Uterus (tissue), 4 donors: Measurements from ENCODE around the gene SUPT7L. TPM values are rescaled to one million over a fixed set of nuclear protein-coding genes. Genes with fewer than 3 reads are reported as not detected.

Experiments used
- small RNA-seq: library from RNA; depleted of rRNA; stranded (forward); fragments of <200 nt; gene quantifications from one replicate; pipeline ENCODE3, GENCODE V24; 2016
- total RNA-seq, 4 donors: library from RNA; depleted of rRNA in 3 of 4; stranded (reverse); fragments of >200 nt in 3 of 4; gene quantifications; one replicate each; pipeline versions ENCODE4 v1.1.0 to v1.2.4, GENCODE V29; 2014 to 2023
- donor health status: DM: yes; HTN: yes; CAD: no.

Gene SUPT7L
- total RNA-seq, 4 donors from 2014 or later: 11.8 to 31.2 (median 20.2) TPM

Small RNA genes lying within 50 kb of the gene (small RNA-seq; reads per million reads assigned to genes)
- gene RF00340: not detected

Other genes starting within 250 kb of the SUPT7L start
- 100 to 1,000 TPM in 2 of 4 donors, 10 to 100 TPM in 2; 57.6 to 148 (median 83.5) TPM for gene NRBP1, start 235.0 kb downstream of the SUPT7L start, total RNA-seq
- gene KRTCAP3, start 221.2 kb downstream of the SUPT7L start, total RNA-seq: 1 to 10 TPM in 3 of 4 donors, not detected in 1; 1.9 to 8.8 (median 2.6) TPM
- 10 to 100 TPM in 3 of 4 donors, 1 to 10 TPM in 1; 9.7 to 63.1 (median 48.2) TPM for gene IFT172, start 173.9 kb downstream of the SUPT7L start, total RNA-seq
- gene FNDC4, start 168.4 kb downstream of the SUPT7L start, total RNA-seq: 1 to 10 TPM in 3 of 4 donors, under 1 TPM in 1; 0.59 to 9.1 (median 7.4) TPM
- gene GCKR, start 166.8 kb downstream of the SUPT7L start, total RNA-seq: under 1 TPM in 2 of 4 donors, not detected in 2; 0.61 to 0.69 TPM
- 10 to 100 TPM; 17.9 to 82.9 (median 42.6) TPM for gene ZNF512, start 80.6 kb downstream of the SUPT7L start, total RNA-seq
- gene CCDC121, start 34.6 kb downstream of the SUPT7L start, total RNA-seq: 10 to 100 TPM in 1 of 4 donors, 1 to 10 TPM in 3; 3.5 to 12.3 (median 7.3) TPM
- gene GPN1, start 34.6 kb downstream of the SUPT7L start, total RNA-seq: 10 to 100 TPM; 13.3 to 38.6 (median 19.7) TPM
- 10 to 100 TPM; 15.0 to 23.8 (median 23.1) TPM for gene SLC4A1AP, start 275 bp upstream of the SUPT7L start, total RNA-seq
- 100 to 1,000 TPM in 1 of 4 donors, 10 to 100 TPM in 3; 51.7 to 404 (median 71.4) TPM for gene MRPL33, start 108.1 kb upstream of the SUPT7L start, total RNA-seq
- gene RBKS, start 226.8 kb upstream of the SUPT7L start, total RNA-seq: 1 to 10 TPM; 1.6 to 5.4 (median 3.3) TPM
- gene BABAM2, start 227.1 kb upstream of the SUPT7L start, total RNA-seq: 10 to 100 TPM; 24.1 to 62.1 (median 32.5) TPM